HepG2 (cell line): ENCODE results near the gene TAB2. TPM values are rescaled to one million over a fixed set of nuclear protein-coding genes. Genes with fewer than 3 reads are reported as not detected.
A peak's percentile ranks its signal among the peaks of the same experiment; 100 is the strongest.

Source experiments
- ATAC-seq: fragments of 200-7000 bp; cut with Tn5 transposase; 3 replicates; pipeline ENCODE4 v1.9.1; 2020; ENCODE audit warnings: mild to moderate bottlenecking, moderate library complexity
- BruUV-seq: library from RNA; stranded (reverse); fragments of 400-500 nt; replicated peaks from 2 replicates; lab custom pipeline; 2021; lab: Mats Ljungman, UMichigan
- CTCF ChIA-PET: fragments of 300-600 bp; formaldehyde crosslinking; extraction: SDS; loops from one replicate; lab custom pipeline; 2021; ENCODE audit warnings: low total read pairs, inconsistent platforms, low intra/inter-chr PET ratio; lab: Yijun Ruan, JAX
- POLR2A ChIA-PET: fragments of 350-600 bp; sonication (Branson Sonifier 250); formaldehyde crosslinking; loops from one replicate; lab custom pipeline; 2020; ENCODE audit warnings: antibody characterized with exemption, inconsistent platforms; lab: Yijun Ruan, JAX
- DNase-seq: peaks from one replicate; pipeline ENCODE4 v3.0.0-alpha.2; 2015; ENCODE audit warnings: low spot score
- FAIRE-seq: peaks from 3 replicates; lab custom pipeline; 2011; peaks lifted over from hg19 to GRCh38; lab: Jason Lieb, UNC
- H2AFZ ChIP-seq: one replicate; pipeline ENCODE4 v1.6.1; 2011; ENCODE audit warnings: low read length, inconsistent platforms
- H3K27ac ChIP-seq: fragments of 300-600 bp; 3 replicates; pipeline ENCODE4 v1.8.0; 2011; ENCODE audit warnings: mixed run types, mild to moderate bottlenecking, mixed read lengths, low read length, inconsistent platforms; ENCODE audit not compliant: insufficient read depth; ENCODE audit errors: extremely low read length
- H3K27me3 ChIP-seq, 2 experiments: fragments of 200-600 bp in 1 of 2; 2 replicates in 1 of 2; 3 replicates in 1 of 2; pipeline versions ENCODE4 v1.6.0 to v1.8.0; 2011; ENCODE audit warnings: low read length in 2 of 2, mild to moderate bottlenecking in 2 of 2, moderate library complexity in 2 of 2, inconsistent platforms in 1 of 2; ENCODE audit not compliant: insufficient read depth in 2 of 2, control insufficient read depth in 1 of 2
- H3K36me3 ChIP-seq, 2 experiments: fragments of 200-600 bp in 1 of 2; replicated peaks in 1 of 2; 2 replicates in 1 of 2; 3 replicates in 1 of 2; pipeline versions ENCODE4 v1.5.1 to v1.8.0; 2011; ENCODE audit warnings: low read length in 2 of 2, inconsistent platforms in 1 of 2; ENCODE audit not compliant: insufficient read depth in 2 of 2, control insufficient read depth in 1 of 2
- H3K4me1 ChIP-seq: 2 replicates; pipeline ENCODE4 v1.5.1; 2012; ENCODE audit warnings: low read length, inconsistent platforms; ENCODE audit not compliant: insufficient read depth
- H3K4me2 ChIP-seq: 2 replicates; pipeline ENCODE4 v1.6.0; 2011; ENCODE audit warnings: low read depth, low read length, inconsistent platforms
- H3K4me3 ChIP-seq, 3 experiments: fragments of 200-600 bp in 1 of 3; sonication (generic), shearing (Covaris generic) in 1 of 3; replicated peaks in 1 of 3; 2 replicates each; pipeline ENCODE4 v1.5.1; 2011 to 2016; ENCODE audit warnings: low read length in 3 of 3, inconsistent platforms in 2 of 3, low read depth in 2 of 3, mild to moderate bottlenecking in 2 of 3, control low read depth in 1 of 3, mixed read lengths in 1 of 3; ENCODE audit not compliant: insufficient read depth in 1 of 3
- H3K79me2 ChIP-seq: one replicate; pipeline ENCODE4 v1.6.1; 2011; ENCODE audit warnings: low read length, inconsistent platforms; ENCODE audit not compliant: insufficient read depth
- H3K9ac ChIP-seq: 2 replicates; pipeline ENCODE4 v1.6.0; 2011; ENCODE audit warnings: mild to moderate bottlenecking, low read depth, low read length, inconsistent platforms; ENCODE audit not compliant: insufficient read depth
- H3K9me3 ChIP-seq: 2 replicates; pipeline ENCODE4 v1.5.1; 2012; ENCODE audit warnings: mild to moderate bottlenecking, low read length
- H4K20me1 ChIP-seq: 2 replicates; pipeline ENCODE4 v1.6.0; 2011; ENCODE audit warnings: inconsistent platforms, mild to moderate bottlenecking, low read length, moderate library complexity; ENCODE audit not compliant: insufficient read depth
- AGO1 ChIP-seq: fragments of 200-400 bp; formaldehyde crosslinking; IDR thresholded peaks from 2 replicates; pipeline ENCODE4 v1.6.1; 2017; ENCODE audit warnings: mild to moderate bottlenecking, low read depth, low read length, moderate library complexity; ENCODE audit not compliant: poor library complexity, severe bottlenecking
- EZH2 ChIP-seq: conservative IDR thresholded peaks from 2 replicates; pipeline ENCODE4 v1.6.1; 2012; ENCODE audit warnings: mild to moderate bottlenecking, low read depth, low read length, moderate library complexity
- MAFF ChIP-seq: IDR thresholded peaks from 2 replicates; pipeline ENCODE4 v1.6.1; 2011; ENCODE audit warnings: low read depth, low read length, improper control_type of control experiment
- MAFK ChIP-seq, 2 experiments: IDR thresholded peaks in 1 of 2; conservative IDR thresholded peaks in 1 of 2; 2 replicates each; pipeline ENCODE4 v1.6.1; 2011; ENCODE audit warnings: improper control_type of control experiment in 2 of 2, low read length in 2 of 2
- MLLT10 ChIP-seq: sonication (generic); formaldehyde crosslinking; IDR thresholded peaks from 2 replicates; pipeline ENCODE4 v1.4.0; 2020; ENCODE audit warnings: missing genetic modification reagents
- RORA ChIP-seq: sonication (generic); formaldehyde crosslinking; IDR thresholded peaks from 2 replicates; pipeline ENCODE4 v1.5.0; 2020; ENCODE audit warnings: mild to moderate bottlenecking, missing genetic modification reagents, moderate library complexity
- ZNF343 ChIP-seq: sonication (generic); formaldehyde crosslinking; IDR thresholded peaks from 2 replicates; pipeline ENCODE4 v1.4.0; 2020; ENCODE audit warnings: mild to moderate bottlenecking, missing genetic modification reagents
- ZNF354B ChIP-seq: sonication (generic); formaldehyde crosslinking; IDR thresholded peaks from 2 replicates; pipeline ENCODE4 v1.8.0; 2022; ENCODE audit warnings: mild to moderate bottlenecking, missing genetic modification reagents
- ZNF563 ChIP-seq: sonication (generic); formaldehyde crosslinking; IDR thresholded peaks from 2 replicates; pipeline ENCODE4 v1.8.0; 2022; ENCODE audit warnings: mild to moderate bottlenecking, moderate library complexity, missing genetic modification reagents
- WGBS: methylation state at CpG from one replicate; pipeline ENCODE4 v1.1.6; 2017; ENCODE audit warnings: low lambda C conversion rate; 5-methylcytosine and 5-hydroxymethylcytosine counted together
- in situ Hi-C: cut with HindIII; loops from 2 replicates; pipeline ENCODE4 v1.10.0; 2017; ENCODE audit warnings: low pct_unique_long_range_greater_than_20kb; ENCODE audit not compliant: extremely low pct_ligation_motif_present
- intact Hi-C: fragments of 100-400 bp; cut with micrococcal nuclease; formaldehyde crosslinking; loops from one replicate; pipeline ENCODE4 v1.10.0; 2022; ENCODE audit not compliant: unreplicated experiment
- polyA plus RNA-seq, 8 experiments: library from polyadenylated mRNA; depleted of rRNA in 3 of 8; stranded (reverse) in 7 of 8; unstranded in 1 of 8; fragments of >200 nt; fragmentation: Illumina TruSeq in 4 of 8; extraction: Trizol in 4 of 8; gene quantifications; 2 replicates each; pipeline versions ENCODE4 v1.2.1 to v1.2.3, GENCODE V29; 2011 to 2016; ENCODE audit warnings: low read depth in 4 of 8, missing spikeins in 1 of 8, mixed read lengths in 1 of 8; ENCODE audit not compliant: insufficient read depth in 1 of 8
- total RNA-seq, 5 experiments: library from RNA; depleted of rRNA; stranded (reverse); fragments of >200 nt; fragmentation: Illumina TruSeq; extraction: Trizol; gene quantifications; 2 replicates each; pipeline ENCODE4 v1.2.3, GENCODE V29; 2016; ENCODE audit warnings: low read depth in 1 of 5
- TF ChIP-seq, protein P1 (sequence below): sonication (generic); formaldehyde crosslinking; IDR thresholded peaks from 2 replicates; pipeline ENCODE4 v1.9.0; 2021; ENCODE audit warnings: missing genetic modification reagents, mild to moderate bottlenecking, borderline replicate concordance

Gene TAB2
- total and polyA plus RNA-seq, 2 of the 13 experiments (the other 11 are each of a cell fraction or from before 2014, with no cell fraction given): 23.7 to 50.2 TPM

DNA sequence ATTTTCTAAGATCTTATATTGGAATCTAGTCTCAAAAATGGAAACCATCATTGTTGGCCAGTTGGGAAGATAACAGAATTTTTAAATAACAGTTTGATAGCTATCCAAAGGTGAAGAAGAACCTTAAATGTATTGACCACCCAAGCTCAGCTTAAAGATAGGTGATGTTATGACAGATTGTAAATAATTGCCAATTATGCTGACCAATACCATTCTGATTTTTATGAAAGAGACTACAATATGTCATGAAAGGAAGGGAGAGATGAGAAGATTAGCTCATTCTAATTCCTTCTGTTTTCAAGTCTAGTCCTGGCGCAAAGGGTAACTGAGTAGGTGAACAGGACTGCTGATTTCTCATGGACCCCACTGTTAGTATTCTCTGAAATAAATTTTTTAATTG lies 5.7 kb upstream of the TAB2 start:
- Histone ChIP-seq H3K27ac (no peak overlapping the region), H3K9me3 (no peaks in the 10 kb centered on the region), H3K27me3 (peaks cover 2 to 10% of the 10 kb centered on the region in 2 experiments; a peak in 3 of 5 replicates), H3K4me1 (no peaks in the 10 kb centered on the region), H3K79me2 (no peaks in the 10 kb centered on the region), H3K9ac (no peak overlapping the region), H4K20me1 (no peaks in the 10 kb centered on the region), H3K36me3 (no peaks in the 10 kb centered on the region), H3K4me3 (no peak overlapping the region), H2AFZ (no peak overlapping the region), H3K4me2 (no peak overlapping the region)
- 96% methylated on average over 1 of the region's 1 CpG for WGBS
- ChIA-PET CTCF (no interaction called here), POLR2A (no interaction called here)
- in situ Hi-C loops: loop anchor here (10.0 kb wide), 1 partner anchor 277 kb away; no protein-coding TSS in a partner anchor
- ATAC-seq: no peak
- intact Hi-C loops: no loop called here
- no TSS peak for BruUV-seq
- no peak for FAIRE-seq
- TF ChIP-seq ZNF354B (CRISPR knock-in tag) (no peak), MLLT10 (CRISPR knock-in tag) (no peak), EZH2 (no peak), AGO1 (no peak), ZNF343 (CRISPR knock-in tag) (no peak), ZNF563 (CRISPR knock-in tag) (no peak), MAFK (conservative IDR thresholded peaks at IDR 0.05 in 1 of 2, IDR thresholded peaks at IDR 0.05 in 1 of 2; ENCODE audit: low read length in 2 of 2) (peak; percentile 52 to 54; a peak in 2 of 4 replicates), MAFF (peak; percentile 28; the same call in 1 of the 2 replicates), RORA (CRISPR knock-in tag) (no peak)
- TF ChIP-seq, protein P1, sequence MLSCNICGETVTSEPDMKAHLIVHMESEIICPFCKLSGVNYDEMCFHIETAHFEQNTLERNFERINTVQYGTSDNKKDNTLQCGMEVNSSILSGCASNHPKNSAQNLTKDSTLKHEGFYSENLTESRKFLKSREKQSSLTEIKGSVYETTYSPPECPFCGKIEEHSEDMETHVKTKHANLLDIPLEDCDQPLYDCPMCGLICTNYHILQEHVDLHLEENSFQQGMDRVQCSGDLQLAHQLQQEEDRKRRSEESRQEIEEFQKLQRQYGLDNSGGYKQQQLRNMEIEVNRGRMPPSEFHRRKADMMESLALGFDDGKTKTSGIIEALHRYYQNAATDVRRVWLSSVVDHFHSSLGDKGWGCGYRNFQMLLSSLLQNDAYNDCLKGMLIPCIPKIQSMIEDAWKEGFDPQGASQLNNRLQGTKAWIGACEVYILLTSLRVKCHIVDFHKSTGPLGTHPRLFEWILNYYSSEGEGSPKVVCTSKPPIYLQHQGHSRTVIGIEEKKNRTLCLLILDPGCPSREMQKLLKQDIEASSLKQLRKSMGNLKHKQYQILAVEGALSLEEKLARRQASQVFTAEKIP (CRISPR knock-in tag): no peak
- DNase-seq: no peak
